C4-2B (cell line): ENCODE results near the gene MAP6.

Experiments
- H3K27ac ChIP-seq: fragments of 450-650 bp; 2 replicates; pipeline ENCODE4 v1.5.1; 2017
- CTCF ChIP-seq: fragments of 450-650 bp; conservative IDR thresholded peaks from 2 replicates; pipeline ENCODE4 v1.5.1; 2017; ENCODE audit warnings: mild to moderate bottlenecking
- ZFX ChIP-seq: fragments of 450-650 bp; IDR thresholded peaks from 2 replicates; pipeline ENCODE4 v1.6.1; 2017

Gene MAP6

GRCh38 chr11:75668451-75669297 is at the start of gene MAP6:
TSS of gene MAP6 (minus strand) at chr11:75669038. CDS start at chr11:75668369, 669 bp downstream.
- no peak for TF ChIP-seq CTCF
- TF ChIP-seq ZFX: no peak
- H3K27ac ChIP-seq: no peak within 1 kb of the TSS

DNA sequence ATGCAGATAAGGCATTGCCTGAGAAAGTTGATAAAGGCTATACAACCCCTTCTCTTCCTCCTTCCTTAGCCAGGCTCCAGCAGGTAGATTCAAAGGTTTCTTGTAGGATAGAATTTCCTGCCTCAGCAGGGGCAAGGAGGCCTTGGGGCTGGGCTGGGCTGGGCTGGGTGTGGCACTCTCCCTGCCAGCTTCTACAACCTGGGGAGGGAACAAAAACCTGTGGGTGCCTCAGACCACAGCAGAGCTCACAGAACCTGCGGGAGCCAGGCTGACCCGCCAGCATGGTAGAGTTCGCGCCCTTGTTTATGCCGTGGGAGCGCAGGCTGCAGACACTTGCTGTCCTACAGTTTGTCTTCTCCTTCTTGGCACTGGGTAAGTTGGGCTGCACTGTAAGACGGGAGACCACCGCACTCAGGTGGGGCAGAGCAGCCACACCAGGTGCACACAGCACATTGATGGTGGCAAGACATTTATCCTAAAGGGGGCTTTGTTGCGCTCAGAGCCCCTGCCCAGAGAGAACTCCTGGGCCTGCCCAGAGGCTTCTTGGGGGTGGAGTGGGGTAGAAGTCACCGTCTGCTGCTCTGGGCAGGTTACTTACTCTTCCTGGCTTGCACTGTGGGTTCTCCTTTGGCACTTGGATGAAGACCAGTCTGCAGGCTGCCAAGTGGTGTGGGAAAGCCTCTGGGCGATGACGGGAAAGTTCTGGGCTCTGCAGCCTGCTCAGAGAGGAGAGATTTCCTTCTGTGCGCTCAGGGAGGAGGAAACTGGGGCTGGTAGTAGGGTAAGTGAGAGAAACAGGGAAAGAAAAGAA is 49.0 kb upstream of the MAP6 start, which contains the start of gene MOGAT2:
TSS of gene MOGAT2 (plus strand) at position 231 of the 811 bp plus-strand sequence. CDS start at position 282, 51 bp downstream.
- TF ChIP-seq ZFX (no peak), CTCF (no peak)
- H3K27ac ChIP-seq: peak within 1 kb of the TSS; percentile 71

GRCh38 chr11:75716659-75717058 is 47.8 kb upstream of the MAP6 start:
- TF ChIP-seq ZFX: no peak
- TF ChIP-seq CTCF: no peak

DNA sequence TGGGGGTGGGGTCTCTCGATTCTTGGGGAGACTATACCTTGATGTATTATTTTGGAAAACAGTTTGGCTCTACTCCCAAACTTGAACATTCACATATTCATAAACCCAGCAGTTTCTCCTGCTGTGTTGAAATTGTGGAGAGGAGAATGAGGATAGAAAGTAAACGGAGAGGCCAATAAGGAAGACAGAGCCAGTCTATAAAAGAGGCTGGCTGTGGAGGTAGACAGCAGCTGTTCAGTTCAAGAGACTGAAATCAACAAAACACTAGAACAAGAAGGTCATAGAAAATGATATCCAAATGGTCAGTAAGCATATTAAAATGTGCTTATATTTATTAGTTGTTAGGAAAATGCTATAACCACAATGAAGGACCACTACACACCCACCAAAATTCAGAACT is 46.9 kb upstream of the MAP6 start:
- H3K27ac ChIP-seq: no peak overlapping the region
- no peak for TF ChIP-seq CTCF
- no peak for TF ChIP-seq ZFX

More at GRCh38 chr11:75716659-75717058, 47.8 kb upstream of the MAP6 start:
- no peak overlapping the region; the same call in 1 of the 2 replicates for H3K27ac ChIP-seq

DNA sequence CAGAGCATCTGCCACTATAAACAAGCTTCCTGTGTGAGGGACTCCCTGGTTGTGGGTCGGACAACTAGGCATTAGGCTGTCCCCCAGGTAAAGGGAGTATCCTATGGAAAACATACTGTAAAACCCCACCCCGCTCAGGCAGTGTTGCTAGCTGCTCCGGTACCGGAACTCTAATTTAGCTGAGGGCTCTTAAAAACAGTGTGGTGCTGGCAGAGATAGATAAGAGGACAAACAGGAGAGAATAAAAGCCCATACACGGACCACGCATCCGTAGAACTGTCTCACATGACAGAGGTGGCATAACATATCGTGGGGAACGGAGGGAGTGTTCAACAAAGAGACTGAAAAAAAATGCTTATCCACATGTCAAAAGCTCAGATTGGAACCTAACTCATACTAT is 45.4 kb upstream of the MAP6 start:
- TF ChIP-seq ZFX (no peak), CTCF (no peak)
- no peak overlapping the region for H3K27ac ChIP-seq

DNA sequence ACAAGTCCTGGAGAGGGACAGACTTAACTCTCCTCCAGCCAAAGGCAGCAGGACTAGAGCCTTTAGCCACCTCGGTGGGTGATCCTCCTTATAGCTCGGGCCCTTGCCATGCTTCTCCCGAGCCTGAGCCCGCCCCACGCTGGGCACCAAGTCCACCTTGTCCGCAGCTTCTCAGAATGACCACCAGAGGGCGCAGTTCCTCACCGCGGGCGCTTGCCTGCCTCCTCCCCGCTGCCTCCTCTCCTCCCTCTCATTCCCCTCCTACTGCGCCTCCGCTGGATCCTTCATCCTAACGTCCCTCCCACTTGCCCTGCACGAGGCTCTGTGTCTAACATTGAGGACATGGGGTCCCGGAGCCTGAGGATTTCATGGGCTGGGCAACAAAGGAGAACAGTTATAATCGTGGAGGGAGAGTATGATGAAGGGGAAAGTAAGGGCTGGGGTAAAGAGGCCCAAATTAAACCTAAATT is 37.5 kb upstream of the MAP6 start:
- H3K27ac ChIP-seq: no peak overlapping the region
- TF ChIP-seq CTCF (peak; percentile 98), ZFX (no peak)
